ENCODE results near the gene TTLL11. TPM values are rescaled to one million over a fixed set of nuclear protein-coding genes. Genes with fewer than 3 reads are reported as not detected.

The TTLL11 gene
- total RNA-seq, 1 donor = 7.3 TPM

DNA sequence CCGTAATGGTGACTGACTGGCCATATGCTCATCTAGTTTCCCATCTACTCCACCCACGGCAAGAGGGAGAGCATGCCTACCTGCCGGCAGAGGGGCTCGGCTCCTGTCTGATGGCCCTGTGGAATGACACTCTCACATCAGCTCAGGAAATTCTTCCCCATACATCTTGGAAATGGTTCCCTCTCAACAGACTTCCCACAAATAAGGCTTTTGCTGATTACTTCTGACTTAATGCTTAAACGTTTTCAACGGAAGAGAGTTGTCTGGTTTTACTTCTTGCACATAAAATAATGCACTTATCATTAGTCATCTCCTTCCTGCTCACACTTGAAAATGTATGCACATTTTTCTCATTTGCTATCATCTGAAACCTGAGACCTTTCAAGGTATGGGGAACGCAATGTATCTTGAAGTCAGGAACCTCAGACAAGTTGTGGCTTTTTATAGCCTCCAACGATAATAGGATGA is 129.5 kb downstream of the TTLL11 start:
- no peak for DNase-seq (ENCODE audit: low read depth)
- no peak overlapping the region for H3K4me3 ChIP-seq (ENCODE audit: low read depth, low read length)
- TF ChIP-seq, protein P1, sequence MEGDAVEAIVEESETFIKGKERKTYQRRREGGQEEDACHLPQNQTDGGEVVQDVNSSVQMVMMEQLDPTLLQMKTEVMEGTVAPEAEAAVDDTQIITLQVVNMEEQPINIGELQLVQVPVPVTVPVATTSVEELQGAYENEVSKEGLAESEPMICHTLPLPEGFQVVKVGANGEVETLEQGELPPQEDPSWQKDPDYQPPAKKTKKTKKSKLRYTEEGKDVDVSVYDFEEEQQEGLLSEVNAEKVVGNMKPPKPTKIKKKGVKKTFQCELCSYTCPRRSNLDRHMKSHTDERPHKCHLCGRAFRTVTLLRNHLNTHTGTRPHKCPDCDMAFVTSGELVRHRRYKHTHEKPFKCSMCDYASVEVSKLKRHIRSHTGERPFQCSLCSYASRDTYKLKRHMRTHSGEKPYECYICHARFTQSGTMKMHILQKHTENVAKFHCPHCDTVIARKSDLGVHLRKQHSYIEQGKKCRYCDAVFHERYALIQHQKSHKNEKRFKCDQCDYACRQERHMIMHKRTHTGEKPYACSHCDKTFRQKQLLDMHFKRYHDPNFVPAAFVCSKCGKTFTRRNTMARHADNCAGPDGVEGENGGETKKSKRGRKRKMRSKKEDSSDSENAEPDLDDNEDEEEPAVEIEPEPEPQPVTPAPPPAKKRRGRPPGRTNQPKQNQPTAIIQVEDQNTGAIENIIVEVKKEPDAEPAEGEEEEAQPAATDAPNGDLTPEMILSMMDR (IDR thresholded peaks at IDR 0.05; ENCODE audit: insufficient read depth, low read length) = no peak

DNA sequence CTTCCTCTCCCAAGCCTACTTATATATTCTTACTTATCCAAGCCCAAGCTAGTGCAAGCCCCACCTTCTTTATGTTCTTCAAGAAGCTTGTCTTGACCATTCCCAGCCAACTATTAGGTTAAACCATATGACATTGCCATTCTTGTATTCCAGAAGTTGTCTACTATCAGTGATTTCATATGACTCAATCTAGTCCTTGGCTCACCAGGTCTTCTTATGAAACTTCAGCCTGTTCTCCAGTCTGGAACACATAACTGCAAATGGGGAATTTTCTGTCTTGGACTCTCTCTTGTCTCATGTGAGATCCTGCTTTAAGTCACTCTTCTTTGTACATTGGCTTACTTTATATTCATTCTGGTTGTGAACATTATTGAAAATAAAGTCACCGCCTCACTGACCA is 130.7 kb downstream of the TTLL11 start:
- H3K4me3 ChIP-seq (ENCODE audit: low read depth, low read length) = no peak overlapping the region
- peak; percentile 61 for DNase-seq (ENCODE audit: low read depth)
- TF ChIP-seq, protein P1 (IDR thresholded peaks at IDR 0.05; ENCODE audit: insufficient read depth, low read length) = no peak

DNA sequence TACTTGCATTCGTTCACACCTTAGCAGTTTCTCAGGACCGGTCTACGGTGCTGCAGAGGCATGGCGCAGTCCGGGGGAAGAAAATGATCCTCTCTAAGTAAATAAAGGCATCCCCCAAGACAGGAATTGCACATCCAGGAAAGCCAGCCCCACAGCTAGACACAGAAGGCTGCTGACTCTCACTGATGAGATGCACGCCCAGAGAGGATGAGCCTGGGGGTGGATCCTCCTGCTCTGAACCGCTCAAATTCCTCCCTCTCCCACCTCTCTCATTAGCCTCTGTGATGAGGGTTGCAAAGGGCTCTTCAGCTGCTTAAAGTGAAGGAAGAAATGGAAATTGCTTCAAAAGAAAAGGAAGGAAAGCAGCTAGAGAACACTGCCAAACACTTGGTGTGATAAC is 132.4 kb downstream of the TTLL11 start:
- no peak overlapping the region for H3K4me3 ChIP-seq (ENCODE audit: low read depth, low read length)
- no peak for DNase-seq (ENCODE audit: low read depth)
- TF ChIP-seq, protein P1 (IDR thresholded peaks at IDR 0.05; ENCODE audit: insufficient read depth, low read length) = no peak

DNA sequence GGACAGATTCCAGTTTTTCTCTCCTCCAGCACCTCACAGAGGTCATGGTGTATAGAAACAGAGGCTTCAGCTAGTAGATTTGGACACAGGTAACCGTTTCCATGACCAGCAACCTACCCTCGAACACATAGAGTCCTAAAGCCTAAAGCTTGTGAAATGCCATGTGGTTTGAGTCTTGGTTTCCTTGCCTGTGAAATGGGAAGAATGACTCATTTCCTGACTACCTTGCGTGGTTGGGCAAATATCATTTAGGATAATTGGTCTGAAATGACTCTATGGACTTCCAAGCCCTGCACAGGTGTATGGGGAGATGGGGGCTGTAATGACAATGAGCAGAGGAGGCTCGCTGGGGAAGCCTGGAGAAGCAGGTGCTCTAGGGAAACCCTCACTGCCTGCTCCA is 134.6 kb downstream of the TTLL11 start:
- TF ChIP-seq, protein P1 (IDR thresholded peaks at IDR 0.05; ENCODE audit: insufficient read depth, low read length) = no peak
- no peak for DNase-seq (ENCODE audit: low read depth)
- no peak overlapping the region for H3K4me3 ChIP-seq (ENCODE audit: low read depth, low read length)

DNA sequence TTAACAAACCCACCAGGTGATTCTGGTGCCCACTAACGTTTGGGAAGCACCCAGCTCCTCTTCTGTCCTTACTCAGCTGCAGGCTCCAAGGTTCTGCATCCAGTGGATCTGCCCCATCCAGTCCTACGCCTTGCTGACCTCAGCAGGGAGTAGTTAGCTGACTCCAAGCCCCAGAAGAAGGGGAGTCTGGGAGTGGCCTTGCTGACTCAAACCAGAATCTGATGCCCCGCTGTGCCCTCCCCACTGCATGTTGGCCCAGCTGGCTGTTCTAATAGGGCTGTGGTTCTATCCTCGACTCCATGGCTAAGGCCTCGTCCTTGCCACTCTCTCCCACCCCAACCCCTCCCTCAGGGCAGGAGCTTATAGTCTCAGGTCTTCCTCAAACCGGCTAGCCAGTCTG is 136.3 kb downstream of the TTLL11 start:
- no peak overlapping the region for H3K4me3 ChIP-seq (ENCODE audit: low read depth, low read length)
- TF ChIP-seq, protein P1 (IDR thresholded peaks at IDR 0.05; ENCODE audit: insufficient read depth, low read length) = no peak
- DNase-seq (ENCODE audit: low read depth) = no peak

DNA sequence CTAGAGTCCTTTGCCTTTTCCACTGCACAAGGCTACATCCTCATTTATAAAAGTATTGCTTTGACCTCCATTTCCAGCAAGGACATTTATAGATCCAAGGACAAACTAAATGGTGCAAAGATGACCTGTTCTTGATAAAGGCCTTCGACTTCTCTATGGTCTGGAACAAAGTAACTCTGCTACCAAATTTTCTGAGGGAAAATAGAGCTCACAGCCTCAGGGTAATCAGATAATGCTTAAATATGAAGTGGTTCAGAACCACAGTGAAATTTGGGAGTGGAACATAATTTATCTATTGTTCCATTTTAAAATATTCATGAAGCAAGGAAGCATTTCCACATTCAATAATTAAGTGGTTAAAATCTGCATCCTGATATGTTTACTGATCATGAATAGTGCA is 137.5 kb downstream of the TTLL11 start:
- TF ChIP-seq, protein P1 (IDR thresholded peaks at IDR 0.05; ENCODE audit: insufficient read depth, low read length) = no peak
- no peak overlapping the region for H3K4me3 ChIP-seq (ENCODE audit: low read depth, low read length)
- DNase-seq (ENCODE audit: low read depth) = no peak

DNA sequence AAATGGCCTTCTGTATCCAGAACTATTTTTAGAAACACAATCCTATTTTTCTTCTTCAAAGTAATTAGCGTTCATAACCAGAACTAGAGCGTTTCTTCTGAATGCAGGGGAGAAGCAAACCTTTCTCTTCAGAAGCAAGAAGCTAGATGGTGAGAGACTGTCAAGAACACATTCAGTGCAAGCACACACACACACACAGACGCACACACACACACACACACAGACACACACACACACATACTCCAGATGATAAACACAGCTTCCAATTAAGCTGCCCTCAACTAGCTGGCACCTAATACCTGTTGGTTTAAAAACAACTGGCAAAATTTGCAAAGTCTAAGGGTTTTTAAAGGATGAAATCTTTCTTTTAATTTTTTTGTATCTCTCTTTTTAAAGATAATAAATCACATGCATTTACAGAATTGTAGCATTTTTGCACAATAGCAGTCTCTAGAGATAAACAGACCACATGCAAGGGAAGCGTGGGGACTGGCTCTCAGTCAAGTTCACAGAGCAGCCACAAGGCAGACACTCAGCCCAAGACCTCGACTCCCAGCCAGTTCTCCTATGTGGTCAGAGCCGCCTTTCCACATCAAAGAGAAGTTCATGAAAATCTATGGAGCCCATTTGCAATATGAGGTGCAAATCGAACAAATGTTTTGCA is 138.5 kb downstream of the TTLL11 start:
- H3K4me3 ChIP-seq (ENCODE audit: low read depth, low read length) = no peak overlapping the region
- TF ChIP-seq, protein P1 (IDR thresholded peaks at IDR 0.05; ENCODE audit: insufficient read depth, low read length) = no peak
- DNase-seq (ENCODE audit: low read depth) = peak; percentile 72
